Neural crest cell (in vitro differentiated cells): ENCODE measurements around the gene IL22RA2. TPM values are rescaled to one million over a fixed set of nuclear protein-coding genes. Genes with fewer than 3 reads are reported as not detected.
"Not testable (repeated sequence)": the region's sequence is repeated elsewhere in the genome, so short reads cannot be mapped to it uniquely, and the experiment has no call there.

Source experiments
- DNase-seq: peaks from one replicate; pipeline ENCODE4 v3.0.0; 2021; ENCODE audit warnings: low read depth, mixed read lengths, low spot score
- H3K27ac Mint-ChIP-seq: one replicate; pipeline ENCODE4 v1.8.0; 2021; ENCODE audit warnings: mild to moderate bottlenecking, mixed read lengths; ENCODE audit not compliant: unreplicated experiment
- H3K27me3 Mint-ChIP-seq: 2 replicates; pipeline ENCODE4 v1.8.0; 2021; ENCODE audit warnings: low read depth, mild to moderate bottlenecking, mixed read lengths
- H3K36me3 Mint-ChIP-seq: 2 replicates; pipeline ENCODE4 v1.8.0; 2021; ENCODE audit warnings: low read depth, mild to moderate bottlenecking, mixed read lengths
- H3K4me1 Mint-ChIP-seq: 2 replicates; pipeline ENCODE4 v1.8.0; 2021; ENCODE audit warnings: mixed read lengths
- H3K4me3 Mint-ChIP-seq: one replicate; pipeline ENCODE4 v1.8.0; 2021; ENCODE audit warnings: mild to moderate bottlenecking, mixed read lengths
- H3K9me3 Mint-ChIP-seq: 2 replicates; pipeline ENCODE4 v1.8.0; 2021; ENCODE audit warnings: mixed read lengths
- CTCF ChIP-seq: fragments of 200-600 bp; sonication (generic); conservative IDR thresholded peaks from 2 replicates; pipeline ENCODE4 v1.5.0; 2021; ENCODE audit warnings: antibody characterized with exemption, mild to moderate bottlenecking
- total RNA-seq: library from RNA; stranded (reverse); gene quantifications from 2 replicates; pipeline ENCODE4 v1.2.1, GENCODE V29; 2021

The IL22RA2 gene
- total RNA-seq, 1 donor from 2014 or later = not detected

- no peak for DNase-seq
- Mint-ChIP-seq H3K4me1 (peaks cover 20% of the 10 kb centered on the region), H3K36me3 (peaks cover 17% of the 10 kb centered on the region), H3K27ac (no peak overlapping the region), H3K27me3 (no peaks in the 10 kb centered on the region), H3K4me3 (no peak overlapping the region), H3K9me3 (peaks cover 15% of the 10 kb centered on the region)
- no peak for TF ChIP-seq CTCF
Observed at GRCh38 chr6:137115658-137116057, 57.8 kb downstream of the IL22RA2 start.

GRCh38 chr6:137112067-137112355, 61.4 kb downstream of the IL22RA2 start:
- no peak for TF ChIP-seq CTCF
- Mint-ChIP-seq H3K36me3 (peaks cover 2% of the 10 kb centered on the region), H3K9me3 (peaks cover 2% of the 10 kb centered on the region), H3K4me3 (no peak overlapping the region), H3K27me3 (no peaks in the 10 kb centered on the region), H3K27ac (no peak overlapping the region), H3K4me1 (peaks cover 3% of the 10 kb centered on the region)
- no peak for DNase-seq

- no peaks in the 10 kb centered on the region for H3K4me1 Mint-ChIP-seq
- no peak overlapping the region for H3K27ac Mint-ChIP-seq
- DNase-seq = no peak
- H3K27me3 Mint-ChIP-seq = no peaks in the 10 kb centered on the region
- H3K36me3 Mint-ChIP-seq = no peaks in the 10 kb centered on the region
- H3K4me3 Mint-ChIP-seq = no peak overlapping the region
- TF ChIP-seq CTCF = no peak
- no peaks in the 10 kb centered on the region for H3K9me3 Mint-ChIP-seq
Observed at GRCh38 chr6:137111296-137112066, 62.0 kb downstream of the IL22RA2 start.

GRCh38 chr6:137107767-137108105, 65.7 kb downstream of the IL22RA2 start:
- peaks cover 2% of the 10 kb centered on the region for H3K9me3 Mint-ChIP-seq

DNA sequence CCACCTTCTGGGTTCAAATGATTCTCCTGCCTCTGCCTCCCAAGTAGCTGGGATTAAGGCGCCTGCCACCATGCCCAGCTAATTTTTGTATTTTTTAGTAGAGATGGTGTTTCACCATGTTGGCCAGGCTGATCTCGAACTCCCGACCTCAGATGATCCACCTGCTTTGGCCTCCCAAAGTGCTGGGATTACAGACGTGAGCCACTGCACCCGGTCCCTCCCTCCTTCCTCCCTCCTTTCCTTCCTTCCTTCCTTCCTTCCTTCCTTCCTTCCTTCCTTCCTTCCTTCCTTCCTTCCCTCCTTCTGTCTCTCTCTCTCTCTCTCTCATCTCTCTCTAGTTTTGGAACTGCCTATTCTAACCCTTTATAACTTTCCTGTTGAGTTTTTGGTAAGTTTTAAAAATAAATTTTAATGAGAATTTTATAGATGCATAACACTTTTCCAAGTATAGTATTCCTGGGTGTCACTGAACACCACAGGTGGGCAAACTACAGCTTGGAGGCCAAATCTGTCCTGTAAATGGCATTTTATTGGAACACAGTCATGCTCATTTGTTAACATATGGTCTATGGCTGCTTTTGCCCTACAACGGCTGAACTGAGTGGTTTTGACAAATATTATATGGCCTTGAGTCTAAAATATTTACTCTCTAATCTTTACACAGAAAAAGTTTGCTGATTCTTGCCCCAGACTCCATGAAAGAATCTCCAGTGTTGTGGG, 66.2 kb downstream of the IL22RA2 start:
- H3K36me3 Mint-ChIP-seq, DNase-seq, H3K4me3 Mint-ChIP-seq, H3K27me3 Mint-ChIP-seq, H3K27ac Mint-ChIP-seq, H3K9me3 Mint-ChIP-seq, H3K4me1 Mint-ChIP-seq: not testable (repeated sequence)

More at GRCh38 chr6:137107767-137108105, 65.7 kb downstream of the IL22RA2 start:
- Mint-ChIP-seq H3K4me1 (no peaks in the 10 kb centered on the region), H3K27ac (no peak overlapping the region), H3K4me3 (no peak overlapping the region), H3K36me3 (peaks cover 3% of the 10 kb centered on the region), H3K27me3 (no peaks in the 10 kb centered on the region)
- no peak for DNase-seq
- TF ChIP-seq CTCF = no peak

GRCh38 chr6:137106183-137106582, 67.3 kb downstream of the IL22RA2 start:
- Mint-ChIP-seq H3K27me3 (no peaks in the 10 kb centered on the region), H3K4me3 (no peak overlapping the region), H3K9me3 (peaks cover 6% of the 10 kb centered on the region), H3K36me3 (peaks cover 3% of the 10 kb centered on the region), H3K4me1 (no peaks in the 10 kb centered on the region), H3K27ac (no peak overlapping the region)
- DNase-seq = no peak
- no peak for TF ChIP-seq CTCF
